SHP77 (cell line): ENCODE data around the gene MS4A8.
"Not testable (repeated sequence)": the region's sequence is repeated elsewhere in the genome, so short reads cannot be mapped to it uniquely, and the experiment has no call there.

Source experiments
- DNase-seq, 2 experiments: peaks; one replicate each; lab custom pipeline; 2025; lab: John Stamatoyannopoulos, UW

MS4A8 gene, protein sequence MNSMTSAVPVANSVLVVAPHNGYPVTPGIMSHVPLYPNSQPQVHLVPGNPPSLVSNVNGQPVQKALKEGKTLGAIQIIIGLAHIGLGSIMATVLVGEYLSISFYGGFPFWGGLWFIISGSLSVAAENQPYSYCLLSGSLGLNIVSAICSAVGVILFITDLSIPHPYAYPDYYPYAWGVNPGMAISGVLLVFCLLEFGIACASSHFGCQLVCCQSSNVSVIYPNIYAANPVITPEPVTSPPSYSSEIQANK

DNA sequence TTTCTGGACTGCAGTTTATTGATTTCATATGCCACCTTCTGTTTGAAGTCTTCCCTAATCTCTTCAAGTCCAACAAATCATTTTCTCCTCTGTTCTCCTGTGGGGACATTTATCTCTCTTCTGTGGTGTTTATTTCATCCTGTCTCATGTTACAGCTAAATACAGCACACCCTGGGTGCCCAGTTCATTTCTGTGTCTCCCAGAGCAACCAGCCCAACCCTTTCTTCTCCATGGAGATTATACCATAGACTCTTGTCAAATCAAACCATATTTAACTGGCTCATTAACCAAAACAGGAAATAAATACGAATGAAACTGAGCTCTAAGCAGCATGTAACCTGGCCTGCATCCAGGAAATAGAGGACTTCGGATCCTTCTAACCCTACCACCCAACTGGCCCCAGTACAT lies at the start of gene MS4A8:
TSS of gene MS4A8 (plus strand) at position 329 of the 408 bp plus-strand sequence. CDS start 1,249 bp downstream, outside the sequence.
- peak in 1 of 2 experiments; percentile 0 for DNase-seq

DNA sequence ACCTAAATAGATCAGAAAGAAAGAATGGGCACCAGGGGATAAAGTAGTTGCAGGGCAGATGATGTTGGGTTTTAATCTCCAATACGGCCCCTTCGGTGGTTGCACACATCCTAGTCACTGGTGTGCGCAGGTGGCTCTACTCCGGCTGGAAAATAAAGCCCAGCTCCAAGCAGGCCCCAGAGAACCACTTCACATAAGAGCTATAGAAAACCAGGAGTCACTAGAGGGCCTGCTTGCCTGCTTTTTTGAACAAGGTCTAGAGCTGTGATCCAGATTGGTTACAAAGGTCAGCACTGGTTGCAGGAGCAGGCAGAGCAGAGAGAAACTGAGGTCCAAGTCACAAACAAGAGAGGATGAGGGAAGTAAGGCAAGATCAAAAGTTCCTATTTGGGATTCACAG lies 41.5 kb upstream of the MS4A8 start:
- DNase-seq: peak; percentile 22 to 42

DNA sequence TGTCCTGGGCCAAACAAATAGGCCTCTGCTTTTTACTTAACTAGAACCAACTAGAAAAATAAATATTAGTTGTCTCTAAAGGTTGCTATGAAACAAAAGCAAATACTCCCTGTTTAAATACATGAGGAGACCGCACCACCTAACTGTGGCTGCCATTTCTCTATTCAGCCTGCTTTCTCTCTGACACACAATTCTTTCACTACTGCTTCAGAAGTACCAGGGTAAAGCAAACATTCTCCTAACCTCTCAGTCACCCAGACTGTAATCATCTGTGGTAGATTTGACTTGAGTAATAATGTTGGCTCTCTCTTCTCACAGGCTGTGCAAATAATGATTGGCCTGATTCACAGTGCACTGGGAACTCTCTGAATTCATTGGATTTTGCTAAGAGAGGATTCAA lies 41.0 kb upstream of the MS4A8 start:
- peak; percentile 1 for DNase-seq

DNA sequence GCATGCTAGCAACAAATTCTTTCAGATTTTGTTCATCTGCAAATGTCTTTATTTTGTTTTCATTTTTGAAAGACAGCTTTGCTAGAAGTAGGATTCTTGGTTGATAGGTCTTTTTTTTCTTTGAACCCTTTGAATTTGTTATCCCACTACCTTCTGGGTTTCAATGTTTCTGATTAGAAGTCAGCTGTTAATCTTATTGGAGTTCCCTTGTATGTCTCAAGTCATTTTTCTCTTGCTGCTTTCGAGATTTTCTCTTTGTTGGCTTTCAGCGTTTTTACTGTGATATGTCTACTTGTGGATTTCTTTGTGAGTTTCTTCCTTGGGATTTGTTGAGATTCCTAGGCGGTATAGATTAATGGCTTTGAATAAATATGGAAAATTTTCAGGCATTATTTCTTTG lies 27.2 kb upstream of the MS4A8 start:
- no peak for DNase-seq

DNA sequence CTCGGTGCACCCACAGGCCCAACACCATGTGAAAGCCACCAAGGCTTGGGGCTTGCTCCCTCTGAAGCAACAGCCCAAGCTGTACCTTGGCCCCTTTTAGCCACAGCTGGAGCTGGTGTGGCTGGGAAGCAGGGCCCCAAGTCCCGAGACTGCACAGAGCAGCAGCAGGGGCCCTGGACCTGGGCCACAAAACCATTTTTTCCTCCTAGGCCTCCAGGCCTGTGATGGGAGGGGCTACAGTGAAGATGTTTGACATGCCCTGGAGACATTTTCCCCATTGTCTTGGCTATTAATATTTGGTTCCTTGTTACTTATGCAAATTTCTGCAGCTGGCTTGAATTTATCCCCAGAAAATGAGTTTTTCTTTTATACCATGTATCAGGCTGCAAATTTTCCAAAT lies 21.2 kb upstream of the MS4A8 start:
- DNase-seq: not testable (repeated sequence)

DNA sequence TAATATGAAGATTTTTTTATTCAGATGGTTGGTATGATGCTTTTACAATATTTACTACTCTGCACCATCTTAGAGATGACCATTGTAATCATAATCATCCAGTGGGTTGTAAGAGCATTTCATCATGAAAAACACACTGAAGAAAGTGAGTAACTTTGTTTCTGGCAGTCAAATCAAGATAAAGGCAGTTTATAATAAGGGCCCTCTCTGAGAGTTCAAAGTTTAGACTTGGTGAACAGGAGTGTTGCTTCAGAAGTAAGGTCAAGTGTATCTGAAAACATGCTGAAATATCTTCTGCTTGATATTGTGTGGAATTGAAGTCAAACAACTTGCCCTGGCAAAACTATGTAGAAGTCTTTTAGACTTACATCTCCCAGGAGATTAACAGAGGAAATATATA lies 19.5 kb upstream of the MS4A8 start:
- DNase-seq: no peak

DNA sequence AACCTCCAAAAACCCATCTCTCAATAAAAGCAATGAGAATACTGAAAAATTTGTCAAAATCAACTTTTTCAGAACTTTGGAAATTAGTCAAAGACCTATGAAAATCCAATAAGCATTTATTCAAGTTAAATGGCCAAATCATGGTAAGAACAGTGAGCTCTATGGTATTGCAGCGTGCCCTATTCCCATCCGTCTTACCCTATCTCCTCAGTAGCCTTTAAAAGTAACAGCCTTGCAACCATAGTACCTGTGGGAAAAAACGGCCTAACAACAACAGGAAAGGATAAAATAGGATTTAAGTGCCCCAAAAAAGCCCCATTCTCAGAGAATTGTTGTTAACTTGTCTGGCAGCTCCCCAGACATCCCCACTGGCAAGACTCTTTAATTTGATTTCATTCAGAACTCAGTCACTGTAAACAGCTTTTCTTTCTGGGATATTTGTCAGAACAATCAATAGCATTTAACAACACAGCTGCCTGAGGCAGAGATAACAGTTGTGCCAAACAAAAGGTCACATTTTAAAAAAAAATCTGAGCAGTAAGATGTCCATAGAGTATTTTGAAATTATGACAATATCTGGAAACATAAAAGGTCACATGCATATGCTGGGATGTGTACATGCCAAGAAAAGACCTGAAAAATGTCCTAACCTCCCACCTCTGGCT lies 18.8 kb upstream of the MS4A8 start:
- no peak for DNase-seq

DNA sequence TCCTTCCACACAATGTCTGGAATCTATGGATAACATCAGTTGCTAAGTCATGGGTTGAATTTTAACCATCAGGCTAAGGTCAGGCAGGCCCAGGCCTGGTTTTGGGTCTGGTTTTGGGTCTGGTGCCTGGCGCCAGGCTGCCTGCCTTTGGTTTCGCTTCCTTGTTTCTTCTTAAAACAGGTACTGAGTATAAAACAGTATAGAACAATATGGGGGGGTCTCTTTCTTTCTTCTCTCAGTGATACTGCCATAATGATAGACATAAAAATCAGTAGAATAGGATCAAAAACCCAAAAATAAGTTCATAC lies 14.9 kb upstream of the MS4A8 start:
- DNase-seq: not testable (repeated sequence)

DNA sequence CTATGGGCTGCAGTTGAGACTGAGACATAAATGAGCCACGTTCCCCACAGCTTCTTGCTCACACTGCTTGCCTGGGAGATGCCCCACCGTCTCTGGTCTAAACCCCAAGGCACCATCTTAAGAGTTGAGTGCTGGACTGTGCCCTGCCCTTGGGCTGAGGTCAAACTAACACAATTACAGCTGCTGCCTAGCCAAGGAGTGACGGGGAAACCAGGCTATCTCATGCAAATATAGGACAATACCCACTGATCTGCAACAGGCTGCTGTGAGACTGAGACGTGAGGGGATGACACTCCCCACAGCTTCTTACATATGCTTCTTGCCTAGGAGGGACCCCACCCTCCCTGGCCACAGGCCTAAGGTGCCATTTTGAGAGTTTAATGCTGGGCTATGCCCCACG lies 7.8 kb upstream of the MS4A8 start:
- no peak for DNase-seq

DNA sequence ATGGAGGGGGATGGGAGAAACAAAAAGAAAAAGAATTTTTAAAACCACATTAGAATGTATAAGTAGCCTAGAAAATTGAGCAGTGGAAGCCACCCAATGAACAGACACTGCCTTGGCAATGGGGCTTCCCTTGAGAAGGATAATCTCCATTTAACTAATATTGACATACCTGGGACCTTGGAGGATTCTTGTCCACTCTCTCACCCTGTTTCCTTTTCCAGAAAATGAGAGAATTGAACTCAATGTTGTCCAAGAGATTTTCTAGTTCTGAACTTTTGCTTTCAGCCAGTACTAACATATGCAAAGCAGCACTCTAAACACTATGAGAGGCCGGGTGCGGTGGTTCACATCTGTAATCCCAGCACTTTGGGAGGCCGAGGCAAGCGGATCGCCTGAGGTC lies 524 bp downstream of the MS4A8 start:
- no peak for DNase-seq

DNA sequence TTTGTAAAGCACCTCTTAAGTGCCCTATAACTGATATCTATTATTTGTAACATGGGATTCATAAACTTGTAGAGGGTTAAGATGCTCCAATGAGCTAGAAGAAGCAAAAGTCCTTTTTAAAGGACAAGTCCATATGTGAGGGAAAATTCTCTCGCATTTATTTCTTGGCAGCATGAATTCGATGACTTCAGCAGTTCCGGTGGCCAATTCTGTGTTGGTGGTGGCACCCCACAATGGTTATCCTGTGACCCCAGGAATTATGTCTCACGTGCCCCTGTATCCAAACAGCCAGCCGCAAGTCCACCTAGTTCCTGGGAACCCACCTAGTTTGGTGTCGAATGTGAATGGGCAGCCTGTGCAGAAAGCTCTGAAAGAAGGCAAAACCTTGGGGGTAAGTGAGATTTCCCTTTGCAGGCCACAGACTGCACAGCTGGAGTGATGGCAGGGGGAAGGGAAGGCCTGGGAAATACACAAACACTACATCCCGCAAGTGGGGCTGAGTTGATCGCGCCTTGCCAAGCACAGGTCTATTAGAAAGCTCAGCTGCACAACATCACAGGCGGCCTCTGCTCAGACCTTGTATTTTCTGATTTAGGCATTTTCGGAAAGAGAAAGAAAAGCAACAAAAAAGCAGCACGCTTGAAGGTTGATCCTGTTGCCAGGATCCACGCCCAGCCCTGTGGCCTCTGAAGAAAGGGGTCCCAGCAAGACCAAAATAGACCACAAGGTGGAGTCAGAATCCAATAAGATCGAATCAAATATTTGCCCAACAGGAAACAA lies 1.5 kb downstream of the MS4A8 start:
- peak; percentile 1 to 37 for DNase-seq

DNA sequence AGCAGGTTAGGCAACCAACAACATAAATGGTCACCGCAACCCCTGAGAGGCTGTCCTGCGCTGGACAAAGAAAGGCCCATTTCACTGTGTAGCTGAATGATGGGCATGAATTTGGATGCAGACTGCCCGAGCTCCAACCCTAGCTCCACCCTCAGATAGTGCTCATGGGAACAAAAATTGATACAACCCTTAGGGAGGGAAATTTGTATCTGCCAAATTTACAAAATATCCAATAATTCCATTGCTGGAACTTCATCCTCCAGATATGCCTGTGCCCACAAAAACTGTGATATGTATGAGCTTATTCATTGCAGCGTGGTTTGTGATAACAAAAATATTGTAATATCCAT lies 2.0 kb downstream of the MS4A8 start:
- DNase-seq: no peak

DNA sequence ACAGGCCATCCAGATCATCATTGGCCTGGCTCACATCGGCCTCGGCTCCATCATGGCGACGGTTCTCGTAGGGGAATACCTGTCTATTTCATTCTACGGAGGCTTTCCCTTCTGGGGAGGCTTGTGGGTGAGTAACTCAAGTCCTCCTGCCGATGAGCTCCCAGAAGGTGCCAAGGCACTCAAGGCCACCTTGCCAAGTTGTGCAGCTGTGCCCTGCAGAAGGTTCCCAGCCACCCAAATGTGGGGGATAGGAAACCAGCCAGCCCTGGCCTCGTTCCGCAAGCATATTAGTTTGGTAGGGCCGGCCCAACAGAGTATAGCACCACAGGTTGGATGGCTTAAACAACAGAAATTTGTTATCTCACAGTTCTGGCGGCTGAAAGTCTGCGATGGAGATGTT lies 4.0 kb downstream of the MS4A8 start:
- DNase-seq: no peak

DNA sequence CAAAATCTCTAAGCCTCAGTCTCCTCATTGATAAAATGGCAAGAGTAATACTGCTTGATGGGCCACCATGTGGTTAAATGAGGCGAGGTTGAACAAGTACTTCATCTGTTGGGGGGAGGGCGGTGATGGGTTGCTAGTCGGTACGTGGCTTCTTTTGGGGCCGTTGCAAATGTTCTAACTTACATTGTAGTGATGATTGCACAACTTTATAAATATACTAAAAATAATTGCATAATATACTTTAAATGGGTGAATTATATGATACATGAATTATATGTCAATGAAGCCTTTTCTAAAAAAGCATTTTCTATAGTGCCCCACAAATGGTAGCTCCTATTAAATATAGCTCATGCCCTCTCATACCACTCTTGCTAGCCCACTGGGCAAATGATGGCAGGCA lies 6.5 kb downstream of the MS4A8 start:
- no peak for DNase-seq

DNA sequence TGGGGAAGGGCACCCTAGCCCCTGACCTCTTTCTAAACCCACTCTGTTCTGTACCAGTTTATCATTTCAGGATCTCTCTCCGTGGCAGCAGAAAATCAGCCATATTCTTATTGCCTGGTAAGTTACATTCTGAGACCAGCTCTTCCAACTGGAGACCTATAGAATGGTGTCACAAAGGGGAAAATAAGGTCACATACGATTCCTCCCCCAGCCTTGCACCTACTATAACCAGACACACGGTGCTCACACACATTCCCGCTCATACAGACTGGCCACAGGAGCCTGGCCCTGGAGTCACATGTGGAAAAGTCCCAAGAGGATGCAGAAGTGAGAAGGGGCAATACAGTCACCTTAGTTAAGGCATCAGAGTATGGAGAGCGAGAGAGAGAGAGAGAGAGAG lies 7.5 kb downstream of the MS4A8 start:
- no peak for DNase-seq

DNA sequence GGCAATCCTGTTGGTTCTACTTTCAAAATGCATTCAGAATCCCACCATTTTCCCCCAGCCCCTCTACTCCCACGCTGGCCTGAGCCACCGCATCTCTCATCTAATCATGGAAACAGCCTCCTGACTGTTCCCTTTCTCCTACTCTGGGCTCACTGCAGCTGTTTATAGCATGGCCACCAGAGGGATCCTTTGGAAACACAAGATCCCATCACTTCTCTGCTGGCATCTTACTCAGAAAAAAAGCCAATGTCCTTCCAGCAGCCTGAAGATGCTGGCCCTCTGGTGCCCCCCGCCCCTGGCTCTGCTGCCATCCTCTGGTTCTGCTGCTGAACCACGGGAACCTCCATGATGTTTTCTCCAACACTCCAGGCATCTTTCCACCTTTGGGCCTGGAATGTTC lies 11.1 kb downstream of the MS4A8 start:
- no peak for DNase-seq

DNA sequence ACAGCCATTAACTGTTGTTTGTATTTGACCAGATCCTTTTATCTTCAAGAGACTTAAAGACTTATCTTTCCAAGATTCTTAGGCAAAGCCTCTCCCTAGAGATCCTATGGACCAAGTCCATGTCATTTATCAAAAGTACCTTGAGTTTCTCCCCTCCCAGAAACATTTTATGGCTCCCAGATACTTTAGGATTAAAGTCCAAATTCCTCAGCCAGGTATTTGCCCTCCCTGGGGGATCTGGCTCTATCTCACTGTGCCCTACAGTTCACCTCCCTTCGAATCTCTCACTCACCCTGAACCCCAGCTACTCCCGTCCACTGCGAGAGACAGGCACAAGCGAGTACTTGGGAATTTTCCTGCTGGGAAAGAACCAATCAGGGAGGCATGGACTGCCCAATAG lies 11.9 kb downstream of the MS4A8 start:
- DNase-seq: no peak

DNA sequence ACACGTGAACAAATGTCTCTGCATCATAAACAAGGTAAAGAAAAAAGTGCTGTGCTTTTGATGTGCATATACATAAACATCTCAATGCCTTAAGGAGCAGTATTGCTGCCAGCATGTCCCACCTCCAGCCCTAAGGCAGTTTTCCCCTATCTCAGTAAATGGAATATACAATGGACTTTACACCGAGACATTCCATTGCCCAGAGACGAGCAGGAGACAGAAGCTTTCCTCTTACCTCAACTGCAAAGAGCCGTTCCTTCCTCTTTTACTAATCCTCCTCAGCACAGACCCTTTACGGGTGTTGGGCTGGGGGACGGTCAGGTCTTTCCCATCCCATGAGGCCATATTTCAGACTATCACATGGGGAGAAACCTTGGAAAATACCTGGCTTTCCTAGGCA lies 14.0 kb downstream of the MS4A8 start:
- not testable (repeated sequence) for DNase-seq

DNA sequence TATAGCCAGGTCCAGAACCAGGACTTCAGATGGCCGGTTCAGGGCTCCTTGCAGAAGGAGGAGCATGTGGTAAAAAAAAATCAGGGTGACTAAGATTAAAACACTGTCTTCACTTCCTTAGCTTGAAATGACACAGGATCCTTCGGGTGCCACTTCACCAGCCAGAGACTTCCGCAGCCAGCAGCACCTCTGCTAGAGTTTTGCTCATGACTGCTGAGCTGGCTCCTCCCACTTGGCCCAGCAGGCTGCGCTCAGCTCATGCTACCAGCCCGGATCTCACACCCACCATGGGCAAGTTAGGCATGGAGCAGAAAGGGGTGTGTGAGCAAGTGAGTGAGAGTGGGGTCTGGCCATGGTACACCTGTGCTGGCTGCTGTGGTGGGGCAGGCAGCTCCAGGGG lies 18.5 kb downstream of the MS4A8 start:
- no peak for DNase-seq

DNA sequence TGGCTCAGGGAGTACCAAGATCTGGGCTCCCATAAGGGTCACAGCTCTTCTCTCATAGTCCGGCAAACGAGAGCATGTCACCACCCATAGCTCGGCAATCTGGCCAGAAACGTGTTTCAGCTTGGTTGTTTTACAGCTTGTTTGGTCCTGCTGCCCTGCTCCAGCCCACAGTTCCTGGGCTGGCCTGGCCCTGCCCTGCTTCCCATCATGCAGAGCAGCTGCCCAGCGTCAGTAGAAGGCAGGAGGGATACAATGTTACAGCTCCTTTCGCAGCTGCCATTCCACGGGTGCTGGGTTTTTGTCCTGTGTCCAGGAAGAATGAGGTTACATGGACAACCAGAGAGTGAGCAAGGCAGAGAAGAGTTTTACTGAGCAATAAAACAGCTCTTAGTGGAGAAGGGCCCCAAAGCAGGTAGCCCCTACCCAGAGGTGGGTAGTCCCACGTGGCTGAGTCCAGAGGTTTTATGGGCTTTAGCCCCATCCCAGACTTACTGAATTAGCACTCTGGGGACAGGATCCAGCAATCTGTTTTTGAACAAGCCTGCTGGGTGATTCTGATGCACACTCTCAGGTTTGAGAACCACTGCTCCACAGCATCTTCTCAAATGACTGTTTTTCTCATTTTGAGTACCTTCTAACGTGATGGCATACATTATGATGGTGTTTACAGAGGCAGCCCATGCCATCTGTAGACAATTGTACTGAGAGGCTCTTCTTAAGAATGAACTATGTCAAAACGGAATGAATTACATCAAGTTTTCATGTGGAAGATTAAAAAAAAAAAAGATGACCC lies 19.3 kb downstream of the MS4A8 start:
- DNase-seq: no peak

DNA sequence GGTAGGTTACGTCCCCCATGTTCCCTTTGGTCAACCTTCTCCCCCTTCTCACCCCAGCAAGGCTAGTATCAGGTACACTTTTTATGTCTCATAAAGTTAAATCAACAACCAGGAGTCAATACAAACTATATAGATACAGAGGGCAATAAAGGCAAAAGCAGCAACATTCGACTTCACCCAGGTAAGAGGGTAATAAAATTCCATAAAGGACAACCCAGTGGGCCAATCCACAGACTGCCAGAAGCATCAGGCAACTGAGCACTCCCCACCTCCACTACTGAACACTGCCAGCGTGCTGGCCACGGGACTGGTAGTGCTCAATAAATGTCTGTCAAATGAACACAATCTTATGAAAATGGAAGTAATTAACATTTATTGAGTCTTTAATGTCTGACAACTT lies 20.0 kb downstream of the MS4A8 start:
- no peak for DNase-seq

DNA sequence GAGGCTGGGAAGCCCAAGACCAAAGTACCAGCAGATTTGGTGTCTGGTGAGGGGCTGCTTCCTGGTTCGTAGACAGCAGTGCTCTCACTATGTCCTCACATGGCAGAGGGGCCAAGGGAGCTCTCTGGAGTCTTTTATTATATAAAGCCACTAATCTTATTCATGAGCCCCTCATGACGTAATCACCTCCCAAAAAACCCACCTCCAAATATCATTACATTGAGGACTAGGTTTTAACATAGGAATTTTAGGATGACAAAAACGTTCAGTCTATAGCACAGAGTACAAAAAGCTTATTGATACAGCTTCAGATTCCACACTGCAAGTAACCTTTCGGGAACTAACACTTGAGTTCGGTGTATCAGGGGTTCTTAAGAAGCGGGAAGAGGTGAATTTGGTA lies 21.0 kb downstream of the MS4A8 start:
- DNase-seq: no peak

DNA sequence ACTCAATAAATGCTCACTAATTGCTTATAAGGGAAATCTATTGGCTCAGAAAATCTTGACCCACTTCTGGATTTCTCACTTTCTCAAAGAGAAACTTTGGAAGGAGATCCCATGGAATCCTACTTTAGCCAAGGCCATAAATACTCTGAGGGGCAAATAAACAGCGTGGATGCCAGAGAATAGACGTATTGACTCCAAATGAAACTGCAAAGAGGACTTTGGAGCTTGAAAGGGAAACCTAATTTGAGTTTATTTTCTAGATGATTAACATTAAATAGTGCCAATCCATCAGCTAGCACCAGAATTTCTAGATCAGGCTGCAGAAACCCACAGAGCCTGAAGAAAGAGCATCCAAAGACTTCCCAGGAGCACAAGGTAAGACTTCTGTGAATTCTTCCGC lies 25.0 kb downstream of the MS4A8 start, which contains the start of gene MS4A18:
TSS of gene MS4A18 (plus strand) at position 301 of the 400 bp plus-strand sequence.
- no peak for DNase-seq
